A549 (cell line): ENCODE measurements around the gene SIGLEC7. TPM values are rescaled to one million over a fixed set of nuclear protein-coding genes. Genes with fewer than 3 reads are reported as not detected.

ENCODE experiments used
- ATAC-seq, 2 experiments: fragments of 200-7000 bp in 1 of 2; fragments of >200 bp in 1 of 2; cut with Nextera tagmentation in 1 of 2; cut with Tn5 transposase in 1 of 2; 3 replicates each; pipeline versions ENCODE4 v1.8.0 to v1.9.1; 2018 to 2020; ENCODE audit warnings: mild to moderate bottlenecking in 1 of 2, moderate library complexity in 1 of 2
- CTCF ChIA-PET: fragments of 300-600 bp; sonication (Branson Sonifier 250); formaldehyde crosslinking; extraction: SDS; loops from one replicate; lab custom pipeline; 2021; ENCODE audit warnings: antibody characterized with exemption, inconsistent platforms; lab: Yijun Ruan, JAX
- POLR2A ChIA-PET: fragments of 350-600 bp; formaldehyde crosslinking; extraction: SDS; loops from one replicate; lab custom pipeline; 2021; ENCODE audit warnings: antibody characterized with exemption, inconsistent platforms; lab: Yijun Ruan, JAX
- DNase-seq, 2 experiments: peaks; one replicate each; pipeline versions ENCODE4 v3.0.0 to v3.0.0-alpha.2; 2011 to 2016; ENCODE audit warnings: low read depth in 1 of 2, low spot score in 1 of 2
- FAIRE-seq: peaks from 2 replicates; lab custom pipeline; 2011; peaks lifted over from hg19 to GRCh38; lab: Jason Lieb, UNC
- H3K27ac ChIP-seq, 2 experiments: fragments of >200 bp; sonication (Bioruptor Twin); formaldehyde crosslinking; 3 replicates each; pipeline ENCODE4 v1.5.1; 2016 to 2017
- H3K4me1 ChIP-seq: fragments of >200 bp; sonication (Bioruptor Twin); formaldehyde crosslinking; 3 replicates; pipeline ENCODE4 v1.6.1; 2016
- H3K4me2 ChIP-seq: fragments of >200 bp; sonication (Bioruptor Twin); formaldehyde crosslinking; 3 replicates; pipeline ENCODE4 v1.6.1; 2016
- H3K4me3 ChIP-seq: fragments of >200 bp; sonication (Bioruptor Twin); formaldehyde crosslinking; 3 replicates; pipeline ENCODE4 v1.5.1; 2016
- H3K9me3 ChIP-seq: fragments of >200 bp; sonication (Bioruptor Twin); formaldehyde crosslinking; 3 replicates; pipeline ENCODE4 v1.6.1; 2016
- ATOH8 ChIP-seq: fragments of 250-450 bp; sonication (Bioruptor Pico); IDR thresholded peaks from 2 replicates; pipeline ENCODE4 v1.5.0; 2020; ENCODE audit warnings: low read depth, mild to moderate bottlenecking, moderate library complexity
- EHMT2 ChIP-seq: fragments of 200-600 bp; sonication (generic); IDR thresholded peaks from 2 replicates; pipeline ENCODE4 v1.6.1; 2016; ENCODE audit warnings: antibody characterized with exemption, low read depth, mild to moderate bottlenecking, moderate library complexity
- FOSL2 ChIP-seq, 2 experiments: fragments of 450-650 bp in 1 of 2; fragments of >200 bp in 1 of 2; sonication (Bioruptor Twin) in 1 of 2; formaldehyde crosslinking; IDR thresholded peaks; 2 replicates each; pipeline versions ENCODE4 v1.5.0 to v1.6.1; 2016 to 2020; ENCODE audit warnings: mild to moderate bottlenecking in 1 of 2, moderate library complexity in 1 of 2
- GATA3 ChIP-seq: IDR thresholded peaks from 2 replicates; pipeline ENCODE4 v1.6.1; 2012; ENCODE audit warnings: borderline replicate concordance
- KDM1A ChIP-seq: fragments of 200-600 bp; sonication (generic); IDR thresholded peaks from 2 replicates; pipeline ENCODE4 v1.6.1; 2016; ENCODE audit warnings: low read depth, mild to moderate bottlenecking
- MAZ ChIP-seq: fragments of 150-350 bp; IDR thresholded peaks from 2 replicates; pipeline ENCODE4 v1.6.1; 2014; ENCODE audit warnings: antibody characterized with exemption, low read depth, low read length, borderline replicate concordance
- MYC ChIP-seq: IDR thresholded peaks from 2 replicates; pipeline ENCODE4 v1.6.1; 2012; ENCODE audit warnings: mild to moderate bottlenecking, inconsistent platforms, low read length, improper control_type of control experiment, borderline replicate concordance
- PBX3 ChIP-seq: IDR thresholded peaks from 2 replicates; pipeline ENCODE4 v1.6.1; 2012
- PHF8 ChIP-seq: fragments of 200-600 bp; sonication (generic); IDR thresholded peaks from 2 replicates; pipeline ENCODE4 v1.6.1; 2016; ENCODE audit warnings: low read depth, mild to moderate bottlenecking, antibody characterized with exemption, moderate library complexity, borderline replicate concordance
- RAD21 ChIP-seq, 2 experiments: fragments of >200 bp in 1 of 2; sonication (Bioruptor Twin) in 1 of 2; formaldehyde crosslinking in 1 of 2; IDR thresholded peaks in 1 of 2; conservative IDR thresholded peaks in 1 of 2; 2 replicates in 1 of 2; 3 replicates in 1 of 2; pipeline ENCODE4 v1.6.1; 2012 to 2018; ENCODE audit warnings: inconsistent platforms in 1 of 2
- RARB ChIP-seq: fragments of 250-450 bp; sonication (Bioruptor Pico); IDR thresholded peaks from 2 replicates; pipeline ENCODE4 v1.8.0; 2021; ENCODE audit warnings: mild to moderate bottlenecking, moderate library complexity
- RCOR1 ChIP-seq: fragments of 150-350 bp; IDR thresholded peaks from 2 replicates; pipeline ENCODE4 v1.6.1; 2014; ENCODE audit warnings: antibody characterized with exemption, low read length, low read depth
- RFX5 ChIP-seq: fragments of 450-650 bp; IDR thresholded peaks from 2 replicates; pipeline ENCODE4 v1.7.1; 2014; ENCODE audit warnings: antibody characterized with exemption, mild to moderate bottlenecking, moderate library complexity
- SMC3 ChIP-seq: fragments of >200 bp; sonication (Bioruptor Twin); formaldehyde crosslinking; IDR thresholded peaks from 3 replicates; pipeline ENCODE4 v1.6.1; 2018; ENCODE audit warnings: inconsistent platforms
- TP53 ChIP-seq: fragments of 250-450 bp; sonication (Bioruptor Pico); IDR thresholded peaks from 2 replicates; pipeline ENCODE4 v1.5.0; 2021; ENCODE audit warnings: mild to moderate bottlenecking, moderate library complexity
- USF2 ChIP-seq: fragments of 450-650 bp; IDR thresholded peaks from 2 replicates; pipeline ENCODE4 v1.6.1; 2014; ENCODE audit warnings: antibody characterized with exemption
- ZNF302 ChIP-seq: fragments of 250-450 bp; sonication (Bioruptor Pico); IDR thresholded peaks from 2 replicates; pipeline ENCODE4 v1.9.0; 2021; ENCODE audit warnings: inconsistent platforms, mild to moderate bottlenecking, moderate library complexity
- ZSCAN20 ChIP-seq: fragments of 250-450 bp; sonication (Bioruptor Pico); IDR thresholded peaks from 2 replicates; pipeline ENCODE4 v1.8.0; 2022; ENCODE audit warnings: mild to moderate bottlenecking, moderate library complexity
- WGBS: methylation state at CpG from one replicate; pipeline ENCODE4 v1.1.6; 2017; ENCODE audit errors: missing lambda C conversion rate; 5-methylcytosine and 5-hydroxymethylcytosine counted together
- polyA plus RNA-seq, 4 experiments: library from polyadenylated mRNA; depleted of rRNA in 3 of 4; stranded (reverse); fragments of >200 nt; fragmentation: RNase III in 1 of 4; extraction: RNeasy Plus Mini Kit Qiagen cat#74134 plus additional on column Dnase treatment in 1 of 4; gene quantifications; 2 replicates in 3 of 4; 3 replicates in 1 of 4; pipeline ENCODE4 v1.2.3, GENCODE V29; 2011 to 2017
- TF ChIP-seq, protein P1 (sequence below): fragments of >200 bp; sonication (Bioruptor Twin); formaldehyde crosslinking; IDR thresholded peaks from 3 replicates; pipeline ENCODE4 v1.5.1; 2016
- TF ChIP-seq, protein P2 (sequence below): fragments of 250-450 bp; sonication (Bioruptor Pico); IDR thresholded peaks from 2 replicates; pipeline ENCODE4 v1.5.0; 2021; ENCODE audit warnings: mild to moderate bottlenecking, moderate library complexity, borderline replicate concordance
- TF ChIP-seq, protein P3 (sequence below): fragments of 150-350 bp; IDR thresholded peaks from 2 replicates; pipeline ENCODE4 v1.6.1; 2014; ENCODE audit warnings: low read depth, mild to moderate bottlenecking, low read length
- TF ChIP-seq, protein P4 (sequence below): fragments of >200 bp; sonication (Bioruptor Twin); formaldehyde crosslinking; IDR thresholded peaks from 2 replicates; pipeline ENCODE4 v1.6.1; 2016

The SIGLEC7 gene
- polyA plus RNA-seq, 2 of the 4 experiments (the other 2 are of a cell fraction): not detected

DNA sequence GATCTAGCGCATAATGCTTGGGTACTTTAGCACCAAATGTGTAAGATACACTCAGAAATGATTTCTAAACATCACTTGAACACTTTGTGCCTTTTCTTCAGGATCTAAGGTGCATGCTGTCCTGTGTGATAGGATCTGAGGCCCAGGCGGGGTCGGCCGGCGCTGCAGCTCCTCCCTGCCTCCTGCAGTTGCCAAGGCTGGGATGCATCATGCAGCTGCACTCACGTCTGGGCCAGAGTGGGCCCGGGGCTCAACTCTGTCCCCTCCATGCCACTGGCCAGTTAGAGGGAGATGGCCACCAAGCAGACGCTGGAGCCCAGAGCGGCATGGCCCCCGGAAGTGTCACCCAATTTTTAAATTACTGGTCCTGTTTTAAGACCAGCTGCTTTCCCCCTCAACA, 53.5 kb downstream of the SIGLEC7 start (continued):
- TF ChIP-seq TP53 (no peak), PHF8 (no peak), RCOR1 (no peak), ATOH8 (no peak)

DNA sequence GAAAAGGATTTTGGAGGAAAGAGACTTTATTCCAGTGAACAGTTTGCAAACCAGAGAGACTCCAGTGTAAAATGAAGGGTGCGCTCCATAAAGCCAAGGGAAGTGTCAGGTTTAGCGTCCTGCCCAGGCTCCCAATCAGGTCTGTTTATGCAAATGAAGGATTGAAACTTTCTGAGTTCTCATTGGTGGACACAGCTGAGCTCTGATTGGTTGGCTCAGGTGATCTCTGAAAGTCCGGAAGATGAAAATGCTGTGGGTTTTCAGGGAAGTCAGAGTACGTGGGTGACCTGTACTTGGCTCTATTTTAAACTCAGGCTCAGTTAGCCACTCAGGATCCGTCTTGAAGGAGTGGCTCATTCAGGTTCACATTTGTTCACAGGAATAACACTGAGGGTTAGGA, 54.1 kb downstream of the SIGLEC7 start:
- FAIRE-seq (no peak), ATAC-seq (no peak), DNase-seq (no peak)
- H3K9me3 ChIP-seq: no peaks in the 10 kb centered on the region
- H3K4me1 ChIP-seq: peaks cover 7% of the 10 kb centered on the region
- 38% methylated on average over 5 of the region's 5 CpGs for WGBS
- no peak for TF ChIP-seq ZNF302
- no peak for TF ChIP-seq USF2
- no peak for TF ChIP-seq EHMT2
- TF ChIP-seq, protein P1, sequence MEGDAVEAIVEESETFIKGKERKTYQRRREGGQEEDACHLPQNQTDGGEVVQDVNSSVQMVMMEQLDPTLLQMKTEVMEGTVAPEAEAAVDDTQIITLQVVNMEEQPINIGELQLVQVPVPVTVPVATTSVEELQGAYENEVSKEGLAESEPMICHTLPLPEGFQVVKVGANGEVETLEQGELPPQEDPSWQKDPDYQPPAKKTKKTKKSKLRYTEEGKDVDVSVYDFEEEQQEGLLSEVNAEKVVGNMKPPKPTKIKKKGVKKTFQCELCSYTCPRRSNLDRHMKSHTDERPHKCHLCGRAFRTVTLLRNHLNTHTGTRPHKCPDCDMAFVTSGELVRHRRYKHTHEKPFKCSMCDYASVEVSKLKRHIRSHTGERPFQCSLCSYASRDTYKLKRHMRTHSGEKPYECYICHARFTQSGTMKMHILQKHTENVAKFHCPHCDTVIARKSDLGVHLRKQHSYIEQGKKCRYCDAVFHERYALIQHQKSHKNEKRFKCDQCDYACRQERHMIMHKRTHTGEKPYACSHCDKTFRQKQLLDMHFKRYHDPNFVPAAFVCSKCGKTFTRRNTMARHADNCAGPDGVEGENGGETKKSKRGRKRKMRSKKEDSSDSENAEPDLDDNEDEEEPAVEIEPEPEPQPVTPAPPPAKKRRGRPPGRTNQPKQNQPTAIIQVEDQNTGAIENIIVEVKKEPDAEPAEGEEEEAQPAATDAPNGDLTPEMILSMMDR: no peak
- TF ChIP-seq ATOH8: no peak
- TF ChIP-seq SMC3: no peak
- POLR2A ChIA-PET: no interaction called here
- no peak overlapping the region for H3K4me3 ChIP-seq
- H3K4me2 ChIP-seq: no peak overlapping the region
- H3K27ac ChIP-seq: no peak overlapping the region
- CTCF ChIA-PET: no interaction called here

DNA sequence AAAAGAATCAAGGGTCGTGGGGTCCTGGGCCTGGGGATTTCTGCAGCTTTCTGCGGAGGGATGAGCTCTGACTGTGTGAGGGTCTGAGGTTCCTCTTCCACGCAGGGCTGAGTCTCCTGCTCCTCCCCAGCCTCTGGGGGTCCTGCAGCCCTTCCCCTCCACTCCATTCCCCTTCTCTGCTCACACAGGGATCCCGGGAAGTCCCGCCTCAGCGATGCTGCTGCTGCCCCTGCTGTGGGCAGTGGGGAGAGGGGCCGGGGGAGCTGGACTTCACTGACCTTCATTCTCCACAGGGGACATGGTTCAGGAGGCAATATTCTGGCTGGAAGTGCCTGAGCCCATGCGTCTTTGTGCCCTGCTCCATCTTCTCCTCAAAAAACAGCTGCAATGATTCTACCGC, 56.5 kb downstream of the SIGLEC7 start:
- no peak for FAIRE-seq
- no peak overlapping the region for H3K27ac ChIP-seq
- TF ChIP-seq, protein P2, sequence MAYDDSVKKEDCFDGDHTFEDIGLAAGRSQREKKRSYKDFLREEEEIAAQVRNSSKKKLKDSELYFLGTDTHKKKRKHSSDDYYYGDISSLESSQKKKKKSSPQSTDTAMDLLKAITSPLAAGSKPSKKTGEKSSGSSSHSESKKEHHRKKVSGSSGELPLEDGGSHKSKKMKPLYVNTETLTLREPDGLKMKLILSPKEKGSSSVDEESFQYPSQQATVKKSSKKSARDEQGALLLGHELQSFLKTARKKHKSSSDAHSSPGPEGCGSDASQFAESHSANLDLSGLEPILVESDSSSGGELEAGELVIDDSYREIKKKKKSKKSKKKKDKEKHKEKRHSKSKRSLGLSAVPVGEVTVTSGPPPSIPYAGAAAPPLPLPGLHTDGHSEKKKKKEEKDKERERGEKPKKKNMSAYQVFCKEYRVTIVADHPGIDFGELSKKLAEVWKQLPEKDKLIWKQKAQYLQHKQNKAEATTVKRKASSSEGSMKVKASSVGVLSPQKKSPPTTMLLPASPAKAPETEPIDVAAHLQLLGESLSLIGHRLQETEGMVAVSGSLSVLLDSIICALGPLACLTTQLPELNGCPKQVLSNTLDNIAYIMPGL: no peak
- TF ChIP-seq RAD21 (conservative IDR thresholded peaks at IDR 0.05 in 1 of 2, IDR thresholded peaks at IDR 0.05 in 1 of 2) (no peak), MYC (no peak), PBX3 (no peak), FOSL2 (IDR thresholded peaks at IDR 0.05) (no peak), FOSL2 (CRISPR knock-in tag; IDR thresholded peaks at IDR 0.05) (no peak), ZSCAN20 (CRISPR knock-in tag) (no peak), EHMT2 (no peak), RARB (no peak), RFX5 (no peak), GATA3 (no peak), RCOR1 (no peak), MAZ (no peak), ATOH8 (no peak), KDM1A (no peak)
- TF ChIP-seq, protein P3, sequence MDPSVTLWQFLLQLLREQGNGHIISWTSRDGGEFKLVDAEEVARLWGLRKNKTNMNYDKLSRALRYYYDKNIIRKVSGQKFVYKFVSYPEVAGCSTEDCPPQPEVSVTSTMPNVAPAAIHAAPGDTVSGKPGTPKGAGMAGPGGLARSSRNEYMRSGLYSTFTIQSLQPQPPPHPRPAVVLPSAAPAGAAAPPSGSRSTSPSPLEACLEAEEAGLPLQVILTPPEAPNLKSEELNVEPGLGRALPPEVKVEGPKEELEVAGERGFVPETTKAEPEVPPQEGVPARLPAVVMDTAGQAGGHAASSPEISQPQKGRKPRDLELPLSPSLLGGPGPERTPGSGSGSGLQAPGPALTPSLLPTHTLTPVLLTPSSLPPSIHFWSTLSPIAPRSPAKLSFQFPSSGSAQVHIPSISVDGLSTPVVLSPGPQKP: no peak
- TF ChIP-seq, protein P4, sequence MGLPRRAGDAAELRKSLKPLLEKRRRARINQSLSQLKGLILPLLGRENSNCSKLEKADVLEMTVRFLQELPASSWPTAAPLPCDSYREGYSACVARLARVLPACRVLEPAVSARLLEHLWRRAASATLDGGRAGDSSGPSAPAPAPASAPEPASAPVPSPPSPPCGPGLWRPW: no peak
- TF ChIP-seq, all 56 proteins: peak for 0
- POLR2A ChIA-PET: no interaction called here
- CTCF ChIA-PET: interaction anchor here (0.9 to 1.1 kb wide), 2 partner anchors 11 to 42 kb away, joined by 3 read pairs; no protein-coding TSS in a partner anchor
- no peaks in the 10 kb centered on the region for H3K9me3 ChIP-seq
- DNase-seq: no peak
- H3K4me2 ChIP-seq: no peak overlapping the region
- 35% methylated on average over 9 of the region's 9 CpGs for WGBS
- ATAC-seq: no peak; a peak in 1 of 6 replicates
- peaks cover 7% of the 10 kb centered on the region for H3K4me1 ChIP-seq
- H3K4me3 ChIP-seq: no peak overlapping the region
